HG02973 (cell line): ENCODE results near the gene NEO1.

Experiments
- ATAC-seq: cut with Tn5 transposase; IDR thresholded peaks from one replicate; pipeline ENCODE4 v1.9.1; 2021; ENCODE audit warnings: moderate library complexity; ENCODE audit not compliant: unreplicated experiment

Gene NEO1

GRCh38 chr15:73325191-73325861 lies 273.1 kb downstream of the NEO1 start:
- no peak for ATAC-seq

- ATAC-seq: no peak
These were observed 273.9 kb downstream of the NEO1 start for GRCh38 chr15:73326157-73326556.

GRCh38 chr15:73328149-73328820 lies 276.0 kb downstream of the NEO1 start:
- ATAC-seq: no peak

GRCh38 chr15:73328981-73329380 lies 276.7 kb downstream of the NEO1 start:
- no peak for ATAC-seq

GRCh38 chr15:73329501-73330200 lies 277.4 kb downstream of the NEO1 start:
- no peak for ATAC-seq

- no peak for ATAC-seq
These were observed 278.2 kb downstream of the NEO1 start for GRCh38 chr15:73330206-73331051.

- ATAC-seq: no peak
These were observed 279.2 kb downstream of the NEO1 start for GRCh38 chr15:73331501-73331900.

GRCh38 chr15:73331991-73332925 lies 280.0 kb downstream of the NEO1 start:
- ATAC-seq: no peak

GRCh38 chr15:73333001-73333400 lies 280.7 kb downstream of the NEO1 start:
- no peak for ATAC-seq

GRCh38 chr15:73334086-73334485 lies 281.8 kb downstream of the NEO1 start:
- ATAC-seq: no peak

GRCh38 chr15:73335026-73335425 lies 282.8 kb downstream of the NEO1 start:
- no peak for ATAC-seq

- ATAC-seq: no peak
These were observed 283.2 kb downstream of the NEO1 start for GRCh38 chr15:73335471-73335870.

- ATAC-seq: no peak
These were observed 284.5 kb downstream of the NEO1 start for GRCh38 chr15:73336756-73337155.

GRCh38 chr15:73337187-73337586 lies 284.9 kb downstream of the NEO1 start:
- no peak for ATAC-seq

- no peak for ATAC-seq
These were observed 285.8 kb downstream of the NEO1 start for GRCh38 chr15:73338058-73338457.

- no peak for ATAC-seq
These were observed 286.5 kb downstream of the NEO1 start for GRCh38 chr15:73338606-73339374.

- ATAC-seq: no peak
These were observed 288.4 kb downstream of the NEO1 start for GRCh38 chr15:73340502-73341192.

GRCh38 chr15:73341886-73342600 lies 289.8 kb downstream of the NEO1 start:
- no peak for ATAC-seq
